ENCODE data around the gene EFNA2.

GRCh38 chr19:1290196-1290702, 4.6 kb downstream of the EFNA2 start:
- TF ChIP-seq, protein P1, sequence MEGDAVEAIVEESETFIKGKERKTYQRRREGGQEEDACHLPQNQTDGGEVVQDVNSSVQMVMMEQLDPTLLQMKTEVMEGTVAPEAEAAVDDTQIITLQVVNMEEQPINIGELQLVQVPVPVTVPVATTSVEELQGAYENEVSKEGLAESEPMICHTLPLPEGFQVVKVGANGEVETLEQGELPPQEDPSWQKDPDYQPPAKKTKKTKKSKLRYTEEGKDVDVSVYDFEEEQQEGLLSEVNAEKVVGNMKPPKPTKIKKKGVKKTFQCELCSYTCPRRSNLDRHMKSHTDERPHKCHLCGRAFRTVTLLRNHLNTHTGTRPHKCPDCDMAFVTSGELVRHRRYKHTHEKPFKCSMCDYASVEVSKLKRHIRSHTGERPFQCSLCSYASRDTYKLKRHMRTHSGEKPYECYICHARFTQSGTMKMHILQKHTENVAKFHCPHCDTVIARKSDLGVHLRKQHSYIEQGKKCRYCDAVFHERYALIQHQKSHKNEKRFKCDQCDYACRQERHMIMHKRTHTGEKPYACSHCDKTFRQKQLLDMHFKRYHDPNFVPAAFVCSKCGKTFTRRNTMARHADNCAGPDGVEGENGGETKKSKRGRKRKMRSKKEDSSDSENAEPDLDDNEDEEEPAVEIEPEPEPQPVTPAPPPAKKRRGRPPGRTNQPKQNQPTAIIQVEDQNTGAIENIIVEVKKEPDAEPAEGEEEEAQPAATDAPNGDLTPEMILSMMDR (IDR thresholded peaks at IDR 0.05): no peak
- TF ChIP-seq POLR2A (IDR thresholded peaks at IDR 0.05): no peak

Measured in uterus (tissue), 2 donors.